OCI-LY3 (cell line): ENCODE data around the gene RAD50.

Experiments used
- EZH2phosphoT487 ChIP-seq: fragments of 200-600 bp; shearing (Covaris generic); IDR thresholded peaks from 2 replicates; pipeline ENCODE4 v1.6.1; 2018; ENCODE audit warnings: antibody characterized with exemption, mixed run types, low read depth
- TF ChIP-seq, protein P1 (sequence below): fragments of 200-600, 300-600 bp; sonication (generic); IDR thresholded peaks from 2 replicates; pipeline ENCODE4 v1.5.1; 2014; ENCODE audit warnings: antibody characterized with exemption, low read length, low read depth

GRCh38 chr5:132667761-132668705, 111.3 kb downstream of the RAD50 start:
- TF ChIP-seq, protein P1, sequence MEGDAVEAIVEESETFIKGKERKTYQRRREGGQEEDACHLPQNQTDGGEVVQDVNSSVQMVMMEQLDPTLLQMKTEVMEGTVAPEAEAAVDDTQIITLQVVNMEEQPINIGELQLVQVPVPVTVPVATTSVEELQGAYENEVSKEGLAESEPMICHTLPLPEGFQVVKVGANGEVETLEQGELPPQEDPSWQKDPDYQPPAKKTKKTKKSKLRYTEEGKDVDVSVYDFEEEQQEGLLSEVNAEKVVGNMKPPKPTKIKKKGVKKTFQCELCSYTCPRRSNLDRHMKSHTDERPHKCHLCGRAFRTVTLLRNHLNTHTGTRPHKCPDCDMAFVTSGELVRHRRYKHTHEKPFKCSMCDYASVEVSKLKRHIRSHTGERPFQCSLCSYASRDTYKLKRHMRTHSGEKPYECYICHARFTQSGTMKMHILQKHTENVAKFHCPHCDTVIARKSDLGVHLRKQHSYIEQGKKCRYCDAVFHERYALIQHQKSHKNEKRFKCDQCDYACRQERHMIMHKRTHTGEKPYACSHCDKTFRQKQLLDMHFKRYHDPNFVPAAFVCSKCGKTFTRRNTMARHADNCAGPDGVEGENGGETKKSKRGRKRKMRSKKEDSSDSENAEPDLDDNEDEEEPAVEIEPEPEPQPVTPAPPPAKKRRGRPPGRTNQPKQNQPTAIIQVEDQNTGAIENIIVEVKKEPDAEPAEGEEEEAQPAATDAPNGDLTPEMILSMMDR: no peak
- no peak for TF ChIP-seq EZH2phosphoT487
